BE2C (cell line): ENCODE measurements around the gene SERPINB7.

Source experiments
- DNase-seq: peaks from one replicate; pipeline ENCODE4 v3.0.0-alpha.2; 2020
- H3K27me3 ChIP-seq: fragments of 250-450 bp; sonication (Bioruptor Pico); 2 replicates; pipeline ENCODE4 v1.5.1; 2020; ENCODE audit warnings: mild to moderate bottlenecking
- H3K36me3 ChIP-seq: fragments of 250-450 bp; sonication (Bioruptor Pico); 2 replicates; pipeline ENCODE4 v1.5.1; 2020; ENCODE audit warnings: mild to moderate bottlenecking
- H3K4me1 ChIP-seq: fragments of 250-450 bp; sonication (Bioruptor Pico); 2 replicates; pipeline ENCODE4 v1.5.1; 2020
- H3K4me3 ChIP-seq: 2 replicates; pipeline ENCODE4 v1.5.1; 2011; ENCODE audit warnings: low read depth, low read length
- H3K9me3 ChIP-seq: fragments of 250-450 bp; sonication (Bioruptor Pico); 2 replicates; pipeline ENCODE4 v1.5.1; 2020
- CTCF ChIP-seq: IDR thresholded peaks from 2 replicates; pipeline ENCODE4 v1.5.1; 2012; ENCODE audit warnings: mild to moderate bottlenecking, low read depth, low read length

The SERPINB7 gene

GRCh38 chr18:63789327-63789726 is 14.1 kb downstream of the SERPINB7 start:
- no peak for TF ChIP-seq CTCF
- no peak overlapping the region for H3K4me3 ChIP-seq
- no peak for DNase-seq
- no peaks in the 10 kb centered on the region for H3K9me3 ChIP-seq
- H3K36me3 ChIP-seq = no peaks in the 10 kb centered on the region
- H3K4me1 ChIP-seq = no peaks in the 10 kb centered on the region
- no peaks in the 10 kb centered on the region for H3K27me3 ChIP-seq

DNA sequence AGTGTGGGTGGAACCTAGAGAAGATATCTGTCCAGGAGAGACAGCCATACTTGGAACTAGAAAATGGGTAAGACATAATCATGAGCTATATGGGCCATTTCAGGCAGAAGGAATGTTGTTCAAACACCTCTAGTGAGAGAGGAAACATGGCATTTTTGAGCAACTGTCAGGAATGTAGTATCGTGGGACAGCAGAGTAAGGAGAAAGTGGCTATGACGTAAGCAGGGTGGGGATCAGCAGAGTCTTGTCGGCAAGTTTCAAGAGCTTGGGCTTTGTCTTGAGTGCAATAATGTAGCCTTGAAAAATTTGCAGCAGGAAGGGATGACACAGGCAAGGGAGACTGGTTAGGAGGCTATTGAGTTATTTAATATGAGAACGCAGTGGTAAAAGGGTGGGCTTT is 20.4 kb downstream of the SERPINB7 start:
- no peaks in the 10 kb centered on the region for H3K36me3 ChIP-seq
- no peak for TF ChIP-seq CTCF
- no peak overlapping the region for H3K4me3 ChIP-seq
- H3K9me3 ChIP-seq = no peaks in the 10 kb centered on the region
- no peak for DNase-seq
- no peaks in the 10 kb centered on the region for H3K27me3 ChIP-seq
- no peaks in the 10 kb centered on the region for H3K4me1 ChIP-seq

DNA sequence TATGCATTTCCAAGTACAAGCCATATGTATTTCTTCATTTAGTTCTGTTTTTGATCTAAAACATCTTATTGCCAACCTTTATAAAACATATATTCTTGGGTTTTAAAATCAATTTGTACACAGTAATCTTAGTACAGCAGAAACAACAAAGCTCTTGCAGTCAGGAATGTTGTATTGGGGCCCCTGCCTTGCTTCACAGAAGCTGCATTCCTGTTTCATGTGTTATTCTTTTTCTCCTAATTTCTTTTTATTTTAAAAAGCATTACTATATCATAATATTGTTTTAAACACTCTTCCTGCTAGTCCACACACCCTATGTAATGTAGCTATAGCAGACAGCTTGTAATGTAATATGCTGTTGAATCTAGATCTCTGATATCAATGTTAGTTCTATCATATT is 24.0 kb downstream of the SERPINB7 start:
- H3K36me3 ChIP-seq = no peaks in the 10 kb centered on the region
- H3K27me3 ChIP-seq = no peaks in the 10 kb centered on the region
- H3K4me3 ChIP-seq = no peak overlapping the region
- H3K9me3 ChIP-seq = no peaks in the 10 kb centered on the region
- DNase-seq = no peak
- H3K4me1 ChIP-seq = no peaks in the 10 kb centered on the region
- no peak for TF ChIP-seq CTCF

GRCh38 chr18:63801343-63801742 is 26.1 kb downstream of the SERPINB7 start:
- Histone ChIP-seq H3K9me3 (no peaks in the 10 kb centered on the region), H3K4me1 (no peaks in the 10 kb centered on the region), H3K4me3 (no peak overlapping the region), H3K36me3 (no peaks in the 10 kb centered on the region), H3K27me3 (no peaks in the 10 kb centered on the region)
- TF ChIP-seq CTCF = no peak
- no peak for DNase-seq

- DNase-seq = no peak
- TF ChIP-seq CTCF = no peak
- Histone ChIP-seq H3K4me3 (no peak overlapping the region), H3K9me3 (no peaks in the 10 kb centered on the region), H3K36me3 (no peaks in the 10 kb centered on the region), H3K4me1 (no peaks in the 10 kb centered on the region), H3K27me3 (no peaks in the 10 kb centered on the region)
Observed at GRCh38 chr18:63808125-63808524, 32.9 kb downstream of the SERPINB7 start.

DNA sequence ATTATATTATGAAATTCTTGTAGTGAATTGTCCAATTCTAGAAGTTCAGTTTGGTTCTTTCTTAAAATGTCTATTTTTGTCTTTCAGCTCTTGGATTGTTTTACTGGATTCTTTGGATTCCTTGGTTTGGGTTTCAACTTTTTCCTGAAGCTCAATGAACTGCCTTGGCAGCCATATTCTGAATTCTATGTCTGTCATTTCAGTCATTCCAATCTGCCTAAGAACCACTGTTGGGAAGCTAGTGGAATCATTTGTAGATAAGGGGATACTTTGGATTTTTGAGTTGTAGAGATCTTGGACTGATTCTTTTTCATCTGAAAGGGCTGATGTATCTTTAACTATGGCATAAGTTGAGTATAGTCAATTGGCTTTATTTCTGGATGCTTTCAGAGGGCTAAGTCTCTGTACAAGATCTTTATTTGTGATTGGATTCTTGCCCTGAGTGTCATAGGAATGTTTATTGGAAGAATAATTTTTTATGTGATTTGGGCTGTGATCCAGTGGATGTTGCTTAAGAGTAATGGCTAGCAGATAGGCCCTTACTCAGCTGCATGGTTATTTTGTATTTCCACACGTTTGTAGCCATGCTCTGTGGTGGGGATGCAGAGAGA is 42.3 kb downstream of the SERPINB7 start:
- H3K36me3 ChIP-seq = no peaks in the 10 kb centered on the region
- no peak for TF ChIP-seq CTCF
- no peaks in the 10 kb centered on the region for H3K27me3 ChIP-seq
- DNase-seq = no peak
- H3K4me1 ChIP-seq = no peaks in the 10 kb centered on the region
- no peaks in the 10 kb centered on the region for H3K9me3 ChIP-seq
- no peak overlapping the region for H3K4me3 ChIP-seq
